ENCODE measurements around the gene EPHB1.

- no peak for TF ChIP-seq POLR2A (IDR thresholded peaks at IDR 0.05)
- no peak for TF ChIP-seq CTCF (IDR thresholded peaks at IDR 0.05 in 4 of 5, conservative IDR thresholded peaks at IDR 0.05 in 1 of 5)
Measured at GRCh38 chr3:135059580-135059979, 264.5 kb downstream of the EPHB1 start.
